HL-60 (cell line): ENCODE results near the gene YWHAQ.

Source experiments
- DNase-seq, 2 experiments: peaks; one replicate each; pipeline ENCODE4 v3.0.0-alpha.2; 2010 to 2020; ENCODE audit warnings: low read depth in 1 of 2, low spot score in 1 of 2
- H3K27ac ChIP-seq: fragments of 250-450 bp; sonication (Bioruptor Pico); replicated peaks from 2 replicates; pipeline ENCODE4 v1.5.1; 2020; ENCODE audit warnings: mild to moderate bottlenecking, moderate library complexity
- H3K27me3 ChIP-seq: fragments of 250-450 bp; sonication (Bioruptor Pico); 2 replicates; pipeline ENCODE4 v1.5.1; 2021; ENCODE audit warnings: mild to moderate bottlenecking, moderate library complexity; ENCODE audit not compliant: insufficient read depth, poor library complexity, severe bottlenecking
- H3K4me3 ChIP-seq: replicated peaks from 2 replicates; pipeline ENCODE4 v1.5.1; 2011; ENCODE audit warnings: mild to moderate bottlenecking, control low read depth, low read length; ENCODE audit not compliant: insufficient read depth
- CTCF ChIP-seq: IDR thresholded peaks from one replicate; pipeline ENCODE4 v1.5.1; 2011; ENCODE audit warnings: low read length, control low read depth, inconsistent platforms; ENCODE audit not compliant: insufficient read depth
- GABPA ChIP-seq: IDR thresholded peaks from 2 replicates; pipeline ENCODE4 v1.6.1; 2012; ENCODE audit warnings: low read depth
- POLR2AphosphoS5 ChIP-seq: IDR thresholded peaks from 2 replicates; pipeline ENCODE4 v1.6.1; 2012; ENCODE audit warnings: low read depth
- REST ChIP-seq: IDR thresholded peaks from 2 replicates; pipeline ENCODE4 v1.6.1; 2012; ENCODE audit warnings: low read depth; ENCODE audit not compliant: insufficient replicate concordance
- SPI1 ChIP-seq: IDR thresholded peaks from 2 replicates; pipeline ENCODE4 v1.6.1; 2012; ENCODE audit warnings: low read depth, mild to moderate bottlenecking, borderline replicate concordance

The YWHAQ gene

GRCh38 chr2:9657731-9658130 is 26.9 kb upstream of the YWHAQ start:
- TF ChIP-seq POLR2AphosphoS5 (no peak), REST (no peak), SPI1 (no peak), CTCF (no peak), GABPA (no peak)
- no peak overlapping the region for H3K27ac ChIP-seq

GRCh38 chr2:9657083-9657482 is 26.3 kb upstream of the YWHAQ start:
- Histone ChIP-seq H3K4me3 (no peak overlapping the region), H3K27ac (no peak overlapping the region), H3K27me3 (peaks cover 3% of the 10 kb centered on the region)
- DNase-seq: no peak
- TF ChIP-seq GABPA: no peak
- TF ChIP-seq POLR2AphosphoS5: no peak
- no peak for TF ChIP-seq REST
- no peak for TF ChIP-seq CTCF
- no peak for TF ChIP-seq SPI1

More at GRCh38 chr2:9657731-9658130, 26.9 kb upstream of the YWHAQ start:
- Histone ChIP-seq H3K4me3 (no peak overlapping the region), H3K27me3 (peaks cover 3% of the 10 kb centered on the region)
- DNase-seq: no peak

GRCh38 chr2:9656270-9656766 is 25.5 kb upstream of the YWHAQ start:
- Histone ChIP-seq H3K27ac (no peak overlapping the region), H3K4me3 (no peak overlapping the region), H3K27me3 (peaks cover 3% of the 10 kb centered on the region)
- TF ChIP-seq POLR2AphosphoS5 (no peak), REST (no peak), SPI1 (no peak), GABPA (no peak)
- peak; percentile 7 to 24 for DNase-seq
